Measurements from ENCODE around the gene OPN3.

DNA sequence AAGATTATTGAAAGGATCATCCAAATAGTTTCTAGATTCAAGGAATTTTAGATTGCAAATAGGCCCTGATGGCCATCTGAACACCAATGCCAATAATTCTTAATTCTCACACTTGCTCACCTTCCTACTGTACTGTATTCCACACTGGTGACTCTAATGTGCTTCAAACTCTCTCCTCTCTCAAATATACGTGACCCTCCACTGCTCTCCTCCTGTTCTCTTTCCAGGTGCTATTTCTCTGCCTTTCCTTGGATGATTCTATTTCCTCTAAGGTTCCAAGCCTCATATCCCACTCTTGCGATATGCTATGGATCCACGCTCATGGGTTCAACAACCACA, 79.4 kb downstream of the OPN3 start:
- TF ChIP-seq, protein P1, sequence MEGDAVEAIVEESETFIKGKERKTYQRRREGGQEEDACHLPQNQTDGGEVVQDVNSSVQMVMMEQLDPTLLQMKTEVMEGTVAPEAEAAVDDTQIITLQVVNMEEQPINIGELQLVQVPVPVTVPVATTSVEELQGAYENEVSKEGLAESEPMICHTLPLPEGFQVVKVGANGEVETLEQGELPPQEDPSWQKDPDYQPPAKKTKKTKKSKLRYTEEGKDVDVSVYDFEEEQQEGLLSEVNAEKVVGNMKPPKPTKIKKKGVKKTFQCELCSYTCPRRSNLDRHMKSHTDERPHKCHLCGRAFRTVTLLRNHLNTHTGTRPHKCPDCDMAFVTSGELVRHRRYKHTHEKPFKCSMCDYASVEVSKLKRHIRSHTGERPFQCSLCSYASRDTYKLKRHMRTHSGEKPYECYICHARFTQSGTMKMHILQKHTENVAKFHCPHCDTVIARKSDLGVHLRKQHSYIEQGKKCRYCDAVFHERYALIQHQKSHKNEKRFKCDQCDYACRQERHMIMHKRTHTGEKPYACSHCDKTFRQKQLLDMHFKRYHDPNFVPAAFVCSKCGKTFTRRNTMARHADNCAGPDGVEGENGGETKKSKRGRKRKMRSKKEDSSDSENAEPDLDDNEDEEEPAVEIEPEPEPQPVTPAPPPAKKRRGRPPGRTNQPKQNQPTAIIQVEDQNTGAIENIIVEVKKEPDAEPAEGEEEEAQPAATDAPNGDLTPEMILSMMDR (conservative IDR thresholded peaks at IDR 0.05) = no peak
- TF ChIP-seq ZFX (IDR thresholded peaks at IDR 0.05) = no peak

All from C4-2B (cell line).